Measurements from ENCODE around the gene ST8SIA1. TPM values are rescaled to one million over a fixed set of nuclear protein-coding genes. Genes with fewer than 3 reads are reported as not detected.

ST8SIA1 gene
- total and polyA plus RNA-seq, 9 donors = 0.69 to 18.1 (median 4.1) TPM

GRCh38 chr12:22284871-22285270 is 49.6 kb downstream of the ST8SIA1 start:
- H3K27me3 ChIP-seq = no peaks in the 10 kb centered on the region
- no peak overlapping the region for H3K27ac ChIP-seq
- H3K4me3 ChIP-seq = no peak overlapping the region
- H3K9me3 ChIP-seq = no peaks in the 10 kb centered on the region
- TF ChIP-seq, protein P1, sequence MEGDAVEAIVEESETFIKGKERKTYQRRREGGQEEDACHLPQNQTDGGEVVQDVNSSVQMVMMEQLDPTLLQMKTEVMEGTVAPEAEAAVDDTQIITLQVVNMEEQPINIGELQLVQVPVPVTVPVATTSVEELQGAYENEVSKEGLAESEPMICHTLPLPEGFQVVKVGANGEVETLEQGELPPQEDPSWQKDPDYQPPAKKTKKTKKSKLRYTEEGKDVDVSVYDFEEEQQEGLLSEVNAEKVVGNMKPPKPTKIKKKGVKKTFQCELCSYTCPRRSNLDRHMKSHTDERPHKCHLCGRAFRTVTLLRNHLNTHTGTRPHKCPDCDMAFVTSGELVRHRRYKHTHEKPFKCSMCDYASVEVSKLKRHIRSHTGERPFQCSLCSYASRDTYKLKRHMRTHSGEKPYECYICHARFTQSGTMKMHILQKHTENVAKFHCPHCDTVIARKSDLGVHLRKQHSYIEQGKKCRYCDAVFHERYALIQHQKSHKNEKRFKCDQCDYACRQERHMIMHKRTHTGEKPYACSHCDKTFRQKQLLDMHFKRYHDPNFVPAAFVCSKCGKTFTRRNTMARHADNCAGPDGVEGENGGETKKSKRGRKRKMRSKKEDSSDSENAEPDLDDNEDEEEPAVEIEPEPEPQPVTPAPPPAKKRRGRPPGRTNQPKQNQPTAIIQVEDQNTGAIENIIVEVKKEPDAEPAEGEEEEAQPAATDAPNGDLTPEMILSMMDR (IDR thresholded peaks at IDR 0.05) = no peak
- no peak for TF ChIP-seq POLR2A (IDR thresholded peaks at IDR 0.05)
- no peak for TF ChIP-seq EP300 (IDR thresholded peaks at IDR 0.05)
- intact Hi-C loops (cut with DNase I) = no loop called here
- no peak for DNase-seq
- H3K4me1 ChIP-seq (ENCODE audit: insufficient read depth) = peaks cover 4% of the 10 kb centered on the region
- WGBS, 3 donors = 46 to 93% (median 84%) methylated on average over 1 of the region's 1 CpG
- H3K36me3 ChIP-seq = no peaks in the 10 kb centered on the region

- TF ChIP-seq POLR2A (IDR thresholded peaks at IDR 0.05) (no peak), EP300 (IDR thresholded peaks at IDR 0.05) (no peak)
- TF ChIP-seq, protein P1 (IDR thresholded peaks at IDR 0.05) = no peak
- Histone ChIP-seq H3K27ac (peak overlapping the region in 1 of 2 donors; percentile 76), H3K4me3 (no peak overlapping the region), H3K36me3 (no peaks in the 10 kb centered on the region), H3K4me1 (ENCODE audit: insufficient read depth) (peaks cover 4% of the 10 kb centered on the region), H3K27me3 (no peaks in the 10 kb centered on the region), H3K9me3 (no peaks in the 10 kb centered on the region)
- DNase-seq = no peak
- WGBS, 3 donors = 29 to 42% (median 30%) methylated on average over 4 of the region's 4 CpGs
- intact Hi-C loops (cut with DNase I) = no loop called here
These were observed 51.0 kb downstream of the ST8SIA1 start for GRCh38 chr12:22283508-22283907.

DNA sequence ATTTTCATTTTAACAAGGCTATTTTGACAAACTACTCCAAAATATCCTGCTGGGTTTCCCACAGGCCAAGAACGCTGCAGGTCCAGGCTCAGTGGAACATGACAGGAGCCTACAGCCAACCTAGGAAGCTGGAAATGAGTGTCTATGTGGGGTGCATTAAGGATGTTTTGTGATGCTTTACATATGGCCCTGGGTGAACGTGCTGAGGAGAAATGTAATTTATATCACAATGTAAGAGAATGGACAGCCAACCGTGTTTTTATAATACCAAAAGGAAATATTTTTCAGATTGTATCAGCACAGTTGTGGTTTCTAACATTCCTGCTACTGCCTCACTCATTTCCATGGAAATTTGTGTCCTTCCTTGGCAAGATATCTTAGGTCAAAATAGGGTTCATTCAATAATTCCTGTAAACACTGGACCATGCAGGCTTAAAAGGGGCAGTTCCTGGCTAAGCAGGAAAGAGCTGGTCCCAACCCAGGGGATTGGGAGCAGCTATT is 51.5 kb downstream of the ST8SIA1 start:
- H3K36me3 ChIP-seq = no peaks in the 10 kb centered on the region
- TF ChIP-seq POLR2A (IDR thresholded peaks at IDR 0.05) = no peak
- TF ChIP-seq, protein P1 (IDR thresholded peaks at IDR 0.05) = no peak
- whole genome bisulfite sequencing, 3 donors = 2 to 5% (median 3%) methylated on average over 3 of the region's 3 CpGs
- H3K27ac ChIP-seq = peak overlapping the region in 1 of 2 donors; percentile 76
- H3K27me3 ChIP-seq = no peaks in the 10 kb centered on the region
- H3K4me3 ChIP-seq = no peak overlapping the region
- H3K4me1 ChIP-seq (ENCODE audit: insufficient read depth) = peaks cover 4% of the 10 kb centered on the region
- no peaks in the 10 kb centered on the region for H3K9me3 ChIP-seq
- no peak for DNase-seq
- intact Hi-C loops (cut with DNase I) = no loop called here

- Histone ChIP-seq H3K9me3 (no peaks in the 10 kb centered on the region), H3K4me1 (ENCODE audit: insufficient read depth) (peaks cover 4% of the 10 kb centered on the region), H3K36me3 (no peaks in the 10 kb centered on the region), H3K27me3 (no peaks in the 10 kb centered on the region), H3K27ac (peak overlapping the region in 1 of 2 donors; percentile 76), H3K4me3 (no peak overlapping the region)
- DNase-seq = peak in 2 of 5 donors; percentile 14 to 26
- WGBS, 3 donors = 31 to 36% (median 35%) methylated on average over 6 of the region's 6 CpGs
- intact Hi-C loops (cut with DNase I) = no loop called here
- no peak for TF ChIP-seq POLR2A (IDR thresholded peaks at IDR 0.05)
- no peak for TF ChIP-seq EP300 (IDR thresholded peaks at IDR 0.05)
- TF ChIP-seq, protein P1 (IDR thresholded peaks at IDR 0.05) = no peak
These were observed 52.2 kb downstream of the ST8SIA1 start for GRCh38 chr12:22282283-22282682.

Measured in ovary (tissue), 9 donors.